ENCODE measurements around the gene DNLZ. TPM values are rescaled to one million over a fixed set of nuclear protein-coding genes. Genes with fewer than 3 reads are reported as not detected.

DNLZ gene
- polyA plus RNA-seq, 2 of the 4 experiments (the other 2 are of a cell fraction) = 8.0 to 19.9 TPM

- Histone ChIP-seq H3K9me3 (no peaks in the 10 kb centered on the region), H3K27ac (peak overlapping the region in 1 of 2 experiments; percentile 73; a peak in 3 of 6 replicates), H3K4me2 (peak overlapping the region; percentile 21; the same call in 2 of the 3 replicates), H3K4me1 (peaks cover 8% of the 10 kb centered on the region; the same call in 2 of the 3 replicates), H3K4me3 (no peak overlapping the region)
- 0 out of 3 replicates have a peak, but pooled peaks have one; percentile 1 for TF ChIP-seq SMC3 (IDR thresholded peaks at IDR 0.05)
- TF ChIP-seq, protein P1, sequence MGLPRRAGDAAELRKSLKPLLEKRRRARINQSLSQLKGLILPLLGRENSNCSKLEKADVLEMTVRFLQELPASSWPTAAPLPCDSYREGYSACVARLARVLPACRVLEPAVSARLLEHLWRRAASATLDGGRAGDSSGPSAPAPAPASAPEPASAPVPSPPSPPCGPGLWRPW (IDR thresholded peaks at IDR 0.05) = no peak
- 73% methylated on average over 10 of the region's 10 CpGs for WGBS (ENCODE audit: missing lambda C conversion rate)
- POLR2A ChIA-PET = interaction anchor here (0.8 to 2.5 kb wide), 2 partner anchors 17 to 138 kb away, joined by 3 to 25 read pairs; partner anchors contain the start of gene DNLZ
- CTCF ChIA-PET = interaction anchor here (0.6 to 3.6 kb wide), 25 partner anchors 10 to 747 kb away, joined by 3 to 19 read pairs (median 4); partner anchors contain the start of genes CCDC187 and DNLZ
- no peak for FAIRE-seq
- DNase-seq (ENCODE audit: low read depth in 1 of 2, low spot score in 1 of 2) = no peak
- no peak; a peak in 2 of 6 replicates for ATAC-seq
Measured at GRCh38 chr9:136346157-136346481, 17.4 kb downstream of the DNLZ start.

DNA sequence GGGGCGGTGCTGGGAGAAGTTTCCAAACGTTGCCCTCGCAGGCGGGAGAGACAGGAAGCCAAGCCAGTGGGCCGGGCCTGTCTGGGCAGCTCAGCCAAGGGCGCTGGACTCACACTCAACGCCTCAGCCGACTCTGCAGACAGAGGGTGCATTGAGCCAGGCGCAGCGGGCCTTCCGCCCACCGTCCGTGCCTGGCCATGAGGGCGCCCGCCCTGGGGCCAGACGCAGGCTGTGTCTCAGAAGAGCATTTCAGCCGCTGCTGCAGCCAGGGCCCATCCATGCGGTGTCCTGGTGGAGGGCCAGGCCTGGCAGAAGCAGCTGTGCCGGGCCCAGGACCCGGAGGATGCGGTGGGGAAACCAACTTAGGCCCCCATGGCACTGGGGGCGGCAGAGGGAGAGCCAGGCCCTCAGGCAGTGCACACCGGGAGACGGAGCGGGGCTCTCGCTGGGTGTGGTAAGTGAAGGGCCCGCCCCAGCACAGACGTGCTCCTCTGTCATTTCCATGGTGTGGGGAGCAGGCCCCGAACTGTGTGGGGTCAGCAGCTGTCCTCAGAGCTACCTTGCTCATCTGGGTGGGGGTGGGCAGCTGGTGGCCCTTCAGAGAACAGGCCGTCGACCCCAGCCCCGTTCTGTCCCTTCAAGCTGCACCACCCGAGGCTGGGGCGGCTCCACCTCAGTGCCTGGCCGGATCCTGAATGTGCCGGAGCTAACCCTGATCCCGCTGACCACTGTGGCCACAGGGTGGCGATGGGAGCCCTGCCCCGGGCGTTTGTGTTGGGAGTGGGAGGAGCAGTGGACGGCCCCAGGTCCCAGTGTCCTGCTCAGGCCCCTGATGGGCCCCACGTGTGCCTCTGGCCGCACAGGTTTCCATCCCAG, 18.0 kb downstream of the DNLZ start:
- peak; percentile 70 to 87 for ATAC-seq

DNA sequence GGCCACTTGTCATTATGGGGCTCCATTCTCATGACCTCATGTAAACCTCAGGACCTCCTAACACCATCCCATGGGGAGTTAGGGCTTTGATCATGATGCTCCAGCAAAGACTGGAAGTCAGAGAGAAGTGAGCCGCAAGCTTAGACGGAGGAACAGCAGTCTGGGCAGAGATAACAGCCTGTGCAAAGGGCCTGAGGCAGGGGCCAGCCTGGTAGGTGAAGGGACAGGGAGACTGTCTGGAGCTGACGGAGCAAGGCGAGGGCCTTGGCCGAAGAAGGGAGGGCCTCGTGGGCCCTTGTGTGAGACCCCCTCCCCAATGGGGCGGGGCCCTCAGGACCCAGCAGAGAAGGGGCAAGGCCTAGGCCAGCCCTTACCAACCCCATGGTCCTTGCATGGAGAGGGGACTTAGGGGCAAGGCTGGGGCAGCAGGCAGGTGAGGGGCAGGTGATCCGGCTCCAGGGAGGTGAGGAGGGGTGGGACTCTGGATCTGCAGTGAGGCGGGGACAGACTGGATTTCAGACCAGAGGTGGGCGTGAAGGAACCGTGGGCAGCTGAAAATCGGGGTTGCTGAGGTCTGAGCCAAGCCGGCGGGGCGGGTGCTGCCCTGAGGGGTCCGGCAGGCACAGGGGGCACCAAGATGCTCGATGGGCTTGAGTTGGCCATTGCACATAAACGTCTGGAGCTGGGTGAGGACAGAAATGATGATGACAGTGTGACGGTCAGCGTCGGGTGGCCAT, 18.8 kb downstream of the DNLZ start:
- ChIA-PET CTCF (interaction anchor here (0.8 to 3.6 kb wide), 13 partner anchors 10 to 70 kb away, joined by 3 to 17 read pairs (median 5); partner anchors contain the start of gene DNLZ), POLR2A (no interaction called here)
- Histone ChIP-seq H3K4me2 (no peak overlapping the region), H3K4me1 (peaks cover 8% of the 10 kb centered on the region; the same call in 2 of the 3 replicates), H3K4me3 (no peak overlapping the region), H3K27ac (no peak overlapping the region), H3K9me3 (no peaks in the 10 kb centered on the region)
- TF ChIP-seq MYC (IDR thresholded peaks at IDR 0.05; ENCODE audit: borderline replicate concordance, low read length) (no peak), JUNB (IDR thresholded peaks at IDR 0.05) (no peak), FOSL2 (IDR thresholded peaks at IDR 0.05) (no peak), FOSL2 (CRISPR knock-in tag; IDR thresholded peaks at IDR 0.05) (no peak), ZSCAN20 (CRISPR knock-in tag; IDR thresholded peaks at IDR 0.05) (no peak), ZNF302 (CRISPR knock-in tag; IDR thresholded peaks at IDR 0.05) (no peak), FOXS1 (CRISPR knock-in tag; IDR thresholded peaks at IDR 0.05) (no peak), HOXA7 (CRISPR knock-in tag; IDR thresholded peaks at IDR 0.05) (no peak), EHMT2 (IDR thresholded peaks at IDR 0.05; ENCODE audit: low read depth) (no peak)
- TF ChIP-seq, protein P1 (IDR thresholded peaks at IDR 0.05) = no peak
- TF ChIP-seq, protein P2, sequence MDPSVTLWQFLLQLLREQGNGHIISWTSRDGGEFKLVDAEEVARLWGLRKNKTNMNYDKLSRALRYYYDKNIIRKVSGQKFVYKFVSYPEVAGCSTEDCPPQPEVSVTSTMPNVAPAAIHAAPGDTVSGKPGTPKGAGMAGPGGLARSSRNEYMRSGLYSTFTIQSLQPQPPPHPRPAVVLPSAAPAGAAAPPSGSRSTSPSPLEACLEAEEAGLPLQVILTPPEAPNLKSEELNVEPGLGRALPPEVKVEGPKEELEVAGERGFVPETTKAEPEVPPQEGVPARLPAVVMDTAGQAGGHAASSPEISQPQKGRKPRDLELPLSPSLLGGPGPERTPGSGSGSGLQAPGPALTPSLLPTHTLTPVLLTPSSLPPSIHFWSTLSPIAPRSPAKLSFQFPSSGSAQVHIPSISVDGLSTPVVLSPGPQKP (IDR thresholded peaks at IDR 0.05; ENCODE audit: low read depth, low read length) = no peak
- WGBS (ENCODE audit: missing lambda C conversion rate) = 84% methylated on average over 21 of the region's 21 CpGs
- no peak for FAIRE-seq
- DNase-seq (ENCODE audit: low read depth in 1 of 2, low spot score in 1 of 2) = no peak
- ATAC-seq = no peak

More for the DNA sequence above, 18.0 kb downstream of the DNLZ start:
- Histone ChIP-seq H3K9me3 (no peaks in the 10 kb centered on the region), H3K27ac (peak overlapping the region in 1 of 2 experiments; percentile 73; a peak in 3 of 6 replicates), H3K4me1 (peaks cover 8% of the 10 kb centered on the region; the same call in 2 of the 3 replicates), H3K4me2 (peak overlapping the region; percentile 21; the same call in 2 of the 3 replicates), H3K4me3 (no peak overlapping the region)
- POLR2A ChIA-PET = interaction anchor here (0.6 to 2.5 kb wide), 3 partner anchors 18 to 138 kb away, joined by 3 to 25 read pairs (median 3); partner anchors contain the start of gene DNLZ
- FAIRE-seq = no peak
- TF ChIP-seq, protein P3, sequence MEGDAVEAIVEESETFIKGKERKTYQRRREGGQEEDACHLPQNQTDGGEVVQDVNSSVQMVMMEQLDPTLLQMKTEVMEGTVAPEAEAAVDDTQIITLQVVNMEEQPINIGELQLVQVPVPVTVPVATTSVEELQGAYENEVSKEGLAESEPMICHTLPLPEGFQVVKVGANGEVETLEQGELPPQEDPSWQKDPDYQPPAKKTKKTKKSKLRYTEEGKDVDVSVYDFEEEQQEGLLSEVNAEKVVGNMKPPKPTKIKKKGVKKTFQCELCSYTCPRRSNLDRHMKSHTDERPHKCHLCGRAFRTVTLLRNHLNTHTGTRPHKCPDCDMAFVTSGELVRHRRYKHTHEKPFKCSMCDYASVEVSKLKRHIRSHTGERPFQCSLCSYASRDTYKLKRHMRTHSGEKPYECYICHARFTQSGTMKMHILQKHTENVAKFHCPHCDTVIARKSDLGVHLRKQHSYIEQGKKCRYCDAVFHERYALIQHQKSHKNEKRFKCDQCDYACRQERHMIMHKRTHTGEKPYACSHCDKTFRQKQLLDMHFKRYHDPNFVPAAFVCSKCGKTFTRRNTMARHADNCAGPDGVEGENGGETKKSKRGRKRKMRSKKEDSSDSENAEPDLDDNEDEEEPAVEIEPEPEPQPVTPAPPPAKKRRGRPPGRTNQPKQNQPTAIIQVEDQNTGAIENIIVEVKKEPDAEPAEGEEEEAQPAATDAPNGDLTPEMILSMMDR (IDR thresholded peaks at IDR 0.05) = peak; percentile 34; the same call in 2 of the 3 replicates
- TF ChIP-seq RAD21 (conservative IDR thresholded peaks at IDR 0.05 in 1 of 2, IDR thresholded peaks at IDR 0.05 in 1 of 2) = peak; percentile 36 to 52
- no peak for TF ChIP-seq ZNF302 (CRISPR knock-in tag; IDR thresholded peaks at IDR 0.05)
- no peak for TF ChIP-seq CBX8 (IDR thresholded peaks at IDR 0.05)
- no peak for TF ChIP-seq HOXA7 (CRISPR knock-in tag; IDR thresholded peaks at IDR 0.05)
- TF ChIP-seq SMC3 (IDR thresholded peaks at IDR 0.05) = peak; percentile 52
- TF ChIP-seq ZSCAN20 (CRISPR knock-in tag; IDR thresholded peaks at IDR 0.05) = no peak
- TF ChIP-seq, protein P4, sequence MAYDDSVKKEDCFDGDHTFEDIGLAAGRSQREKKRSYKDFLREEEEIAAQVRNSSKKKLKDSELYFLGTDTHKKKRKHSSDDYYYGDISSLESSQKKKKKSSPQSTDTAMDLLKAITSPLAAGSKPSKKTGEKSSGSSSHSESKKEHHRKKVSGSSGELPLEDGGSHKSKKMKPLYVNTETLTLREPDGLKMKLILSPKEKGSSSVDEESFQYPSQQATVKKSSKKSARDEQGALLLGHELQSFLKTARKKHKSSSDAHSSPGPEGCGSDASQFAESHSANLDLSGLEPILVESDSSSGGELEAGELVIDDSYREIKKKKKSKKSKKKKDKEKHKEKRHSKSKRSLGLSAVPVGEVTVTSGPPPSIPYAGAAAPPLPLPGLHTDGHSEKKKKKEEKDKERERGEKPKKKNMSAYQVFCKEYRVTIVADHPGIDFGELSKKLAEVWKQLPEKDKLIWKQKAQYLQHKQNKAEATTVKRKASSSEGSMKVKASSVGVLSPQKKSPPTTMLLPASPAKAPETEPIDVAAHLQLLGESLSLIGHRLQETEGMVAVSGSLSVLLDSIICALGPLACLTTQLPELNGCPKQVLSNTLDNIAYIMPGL (CRISPR knock-in tag; IDR thresholded peaks at IDR 0.05; ENCODE audit: borderline replicate concordance) = no peak
- no peak for TF ChIP-seq RNF2 (IDR thresholded peaks at IDR 0.05; ENCODE audit: borderline replicate concordance, low read depth)
- peak; percentile 52 to 57 for DNase-seq (ENCODE audit: low read depth in 1 of 2, low spot score in 1 of 2)
- 72% methylated on average over 26 of the region's 43 CpGs for WGBS (ENCODE audit: missing lambda C conversion rate)
- CTCF ChIA-PET = interaction anchor here (0.5 to 3.6 kb wide), 30 partner anchors 9 to 747 kb away, joined by 3 to 19 read pairs (median 4); partner anchors contain the start of genes CCDC187, DNLZ and SNAPC4

Data from A549 (cell line).